ENCODE data around the gene PARD3B. TPM values are rescaled to one million over a fixed set of nuclear protein-coding genes. Genes with fewer than 3 reads are reported as not detected.

Gene PARD3B
- total and polyA plus RNA-seq, 2 of the 8 experiments (the other 6 are each of a cell fraction or from before 2014, with no cell fraction given): 1.2 to 5.7 TPM

GRCh38 chr2:204790076-204790475 is 244.8 kb downstream of the PARD3B start:
- H3K9me3 ChIP-seq (ENCODE audit: insufficient read depth in 2 of 2, low read depth in 1 of 2, low read length in 1 of 2): no peaks in the 10 kb centered on the region
- no peak overlapping the region for H3K4ac ChIP-seq (replicated peaks; ENCODE audit: insufficient read length, low read depth, low read length)
- TF ChIP-seq RXRA (IDR thresholded peaks at IDR 0.05; ENCODE audit: insufficient read depth, low read depth, low read length) (no peak), RNF2 (IDR thresholded peaks at IDR 0.05; ENCODE audit: borderline replicate concordance, low read depth, low read length, missing control alignments, poor library complexity, severe bottlenecking) (no peak), YY1 (IDR thresholded peaks at IDR 0.05; ENCODE audit: low read depth, low read length) (no peak), BCL11A (IDR thresholded peaks at IDR 0.05; ENCODE audit: low read depth in 2 of 2, low read length in 2 of 2) (no peak), POU5F1 (IDR thresholded peaks at IDR 0.05; ENCODE audit: low read depth, low read length) (no peak)
- TF ChIP-seq, protein P1, sequence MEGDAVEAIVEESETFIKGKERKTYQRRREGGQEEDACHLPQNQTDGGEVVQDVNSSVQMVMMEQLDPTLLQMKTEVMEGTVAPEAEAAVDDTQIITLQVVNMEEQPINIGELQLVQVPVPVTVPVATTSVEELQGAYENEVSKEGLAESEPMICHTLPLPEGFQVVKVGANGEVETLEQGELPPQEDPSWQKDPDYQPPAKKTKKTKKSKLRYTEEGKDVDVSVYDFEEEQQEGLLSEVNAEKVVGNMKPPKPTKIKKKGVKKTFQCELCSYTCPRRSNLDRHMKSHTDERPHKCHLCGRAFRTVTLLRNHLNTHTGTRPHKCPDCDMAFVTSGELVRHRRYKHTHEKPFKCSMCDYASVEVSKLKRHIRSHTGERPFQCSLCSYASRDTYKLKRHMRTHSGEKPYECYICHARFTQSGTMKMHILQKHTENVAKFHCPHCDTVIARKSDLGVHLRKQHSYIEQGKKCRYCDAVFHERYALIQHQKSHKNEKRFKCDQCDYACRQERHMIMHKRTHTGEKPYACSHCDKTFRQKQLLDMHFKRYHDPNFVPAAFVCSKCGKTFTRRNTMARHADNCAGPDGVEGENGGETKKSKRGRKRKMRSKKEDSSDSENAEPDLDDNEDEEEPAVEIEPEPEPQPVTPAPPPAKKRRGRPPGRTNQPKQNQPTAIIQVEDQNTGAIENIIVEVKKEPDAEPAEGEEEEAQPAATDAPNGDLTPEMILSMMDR (IDR thresholded peaks at IDR 0.05; ENCODE audit: control extremely low read depth in 1 of 3, insufficient read depth in 1 of 3, low read depth in 1 of 3, low read length in 3 of 3): no peak
- H2BK5ac ChIP-seq (ENCODE audit: low read depth, low read length): no peak overlapping the region
- H3K23ac ChIP-seq (ENCODE audit: insufficient read length): no peak overlapping the region
- no peak overlapping the region for H4K5ac ChIP-seq (ENCODE audit: insufficient read length, low read depth, low read length)
- H4K8ac ChIP-seq (ENCODE audit: extremely low read depth, insufficient read depth, low read length): no peak overlapping the region
- no peak overlapping the region for H2BK20ac ChIP-seq (ENCODE audit: low read length)
- H3K56ac ChIP-seq (replicated peaks; ENCODE audit: insufficient read length, low read depth, low read length): no peak overlapping the region
- no peak overlapping the region for H2BK120ac ChIP-seq (replicated peaks; ENCODE audit: low read depth, low read length)
- POLR2A ChIA-PET (ENCODE audit: partially characterized antibody): no interaction called here
- no peaks in the 10 kb centered on the region for H3K79me2 ChIP-seq (ENCODE audit: control insufficient read depth in 1 of 2, insufficient read depth in 2 of 2, low read length in 2 of 2)
- CTCF ChIA-PET (ENCODE audit: partially characterized antibody): no interaction called here
- DNase-seq (ENCODE audit: low read depth in 1 of 2, low spot score in 2 of 2): no peak
- H2BK12ac ChIP-seq (ENCODE audit: low read depth, low read length): no peak overlapping the region
- no peak overlapping the region for H4K91ac ChIP-seq (replicated peaks; ENCODE audit: insufficient read length, low read length)
- H2AFZ ChIP-seq (ENCODE audit: low read length): no peak overlapping the region
- no peak overlapping the region for H3K4me2 ChIP-seq (ENCODE audit: insufficient read depth in 1 of 2, low read depth in 2 of 2, low read length in 2 of 2)
- no peak overlapping the region for H3K4me3 ChIP-seq (ENCODE audit: extremely low read depth in 1 of 4, insufficient read depth in 2 of 4, low read depth in 3 of 4, low read length in 4 of 4)
- no peak overlapping the region for H3K9ac ChIP-seq (replicated peaks in 1 of 4; ENCODE audit: extremely low read depth in 1 of 4, low read depth in 3 of 4, low read length in 3 of 4)
- no peak overlapping the region for H3K18ac ChIP-seq (ENCODE audit: extremely low read depth, low read length)
- H2BK15ac ChIP-seq (ENCODE audit: low read length): no peak overlapping the region
- no peak for FAIRE-seq
- H4K20me1 ChIP-seq (replicated peaks in 1 of 2; ENCODE audit: control insufficient read depth in 1 of 2, insufficient read depth in 2 of 2, low read length in 2 of 2): peaks cover 0 to 2% of the 10 kb centered on the region in 2 experiments
- no peaks in the 10 kb centered on the region for H3K23me2 ChIP-seq (ENCODE audit: low read depth, low read length)
- no peak overlapping the region for H3K14ac ChIP-seq (ENCODE audit: insufficient read length)
- no peaks in the 10 kb centered on the region for H3K27me3 ChIP-seq (replicated peaks in 1 of 4; ENCODE audit: control insufficient read depth in 3 of 4, extremely low read depth in 1 of 4, insufficient read depth in 3 of 4, low read length in 3 of 4)
- no peaks in the 10 kb centered on the region for H3K79me1 ChIP-seq (ENCODE audit: low read depth, low read length)
- no peaks in the 10 kb centered on the region for H3K36me3 ChIP-seq (ENCODE audit: control insufficient read depth in 2 of 4, insufficient read depth in 4 of 4, low read length in 3 of 4)
- 91% methylated on average over 3 of the region's 3 CpGs; no CpG with 5 or more reads in 1 of the 2 experiments for WGBS, 2 experiments (ENCODE audit: extremely low coverage in 1 of 2, insufficient coverage in 1 of 2, insufficient read length in 1 of 2, insufficient replicate concordance in 2 of 2, low coverage in 1 of 2, low lambda C conversion rate in 2 of 2, missing lambda C conversion rate in 1 of 2)
- no peak overlapping the region for H3K27ac ChIP-seq (ENCODE audit: low read depth, low read length)
- H3K4me1 ChIP-seq (replicated peaks in 1 of 4; ENCODE audit: control insufficient read depth in 3 of 4, insufficient read depth in 4 of 4, low read length in 3 of 4): no peaks in the 10 kb centered on the region
- no peak overlapping the region for H2AK5ac ChIP-seq (ENCODE audit: low read depth, low read length)

Measured in H1 (cell line).